GM19240 (cell line): ENCODE measurements around the gene GPR78.

Source experiments
- DNase-seq: peaks from one replicate; pipeline ENCODE4 v3.0.0; 2011; ENCODE audit warnings: low spot score; ENCODE audit not compliant: insufficient read length

GPR78 gene

DNA sequence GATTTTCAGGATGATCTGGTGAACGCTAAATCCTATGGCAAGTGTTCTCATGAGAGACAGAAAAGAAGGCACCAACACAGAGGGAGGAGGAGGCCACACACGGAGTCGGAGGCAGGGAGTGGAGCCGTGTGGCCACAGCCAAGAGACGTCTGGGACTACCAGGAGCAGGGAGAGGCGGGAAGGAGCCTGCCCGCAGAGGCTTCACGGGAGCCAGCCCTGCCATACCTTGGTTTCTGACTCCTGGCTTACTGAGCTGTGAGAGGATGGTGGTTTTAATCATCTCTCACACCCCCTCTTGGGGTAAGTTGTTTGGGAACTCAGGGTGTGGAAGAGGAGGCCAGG, 33.5 kb upstream of the GPR78 start:
- no peak for DNase-seq

DNA sequence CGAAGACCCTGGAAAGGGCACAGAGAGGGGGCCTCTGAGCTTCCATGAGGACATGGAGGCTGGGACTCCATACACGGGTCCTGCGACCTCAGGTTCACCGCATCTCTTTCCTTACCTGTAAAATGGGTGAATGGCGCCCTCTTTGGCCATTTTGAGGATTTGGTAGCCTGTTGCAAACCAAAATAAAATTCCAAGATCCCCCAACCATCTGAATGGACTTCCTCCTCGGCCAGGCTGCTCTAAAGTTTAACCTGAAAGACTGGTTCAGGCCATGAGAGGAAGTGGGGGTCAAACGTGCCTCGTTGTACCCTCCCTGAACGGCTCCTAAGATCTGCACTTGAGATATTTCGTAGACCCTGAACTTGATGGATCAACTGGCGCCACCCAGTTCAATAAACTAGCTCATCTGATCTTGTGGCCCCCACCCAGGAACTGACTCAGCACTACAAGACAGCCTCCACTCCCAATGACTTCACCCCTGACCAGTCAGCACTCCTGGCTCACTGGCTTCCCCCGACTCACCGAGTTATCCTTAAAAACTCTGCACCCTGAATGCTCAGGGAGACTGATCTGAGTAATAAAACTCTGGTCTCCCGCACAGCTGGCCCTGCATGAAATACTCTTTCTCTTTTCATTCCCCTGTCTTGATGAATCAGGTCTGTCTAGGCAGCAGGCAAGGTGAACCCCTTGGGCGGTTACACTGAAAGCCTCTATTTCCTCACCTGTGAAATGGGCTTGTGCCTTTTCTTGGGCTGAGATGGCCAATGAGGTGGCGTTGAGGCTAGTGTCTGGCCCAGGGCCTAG, 32.9 kb upstream of the GPR78 start:
- peak; percentile 41 for DNase-seq

DNA sequence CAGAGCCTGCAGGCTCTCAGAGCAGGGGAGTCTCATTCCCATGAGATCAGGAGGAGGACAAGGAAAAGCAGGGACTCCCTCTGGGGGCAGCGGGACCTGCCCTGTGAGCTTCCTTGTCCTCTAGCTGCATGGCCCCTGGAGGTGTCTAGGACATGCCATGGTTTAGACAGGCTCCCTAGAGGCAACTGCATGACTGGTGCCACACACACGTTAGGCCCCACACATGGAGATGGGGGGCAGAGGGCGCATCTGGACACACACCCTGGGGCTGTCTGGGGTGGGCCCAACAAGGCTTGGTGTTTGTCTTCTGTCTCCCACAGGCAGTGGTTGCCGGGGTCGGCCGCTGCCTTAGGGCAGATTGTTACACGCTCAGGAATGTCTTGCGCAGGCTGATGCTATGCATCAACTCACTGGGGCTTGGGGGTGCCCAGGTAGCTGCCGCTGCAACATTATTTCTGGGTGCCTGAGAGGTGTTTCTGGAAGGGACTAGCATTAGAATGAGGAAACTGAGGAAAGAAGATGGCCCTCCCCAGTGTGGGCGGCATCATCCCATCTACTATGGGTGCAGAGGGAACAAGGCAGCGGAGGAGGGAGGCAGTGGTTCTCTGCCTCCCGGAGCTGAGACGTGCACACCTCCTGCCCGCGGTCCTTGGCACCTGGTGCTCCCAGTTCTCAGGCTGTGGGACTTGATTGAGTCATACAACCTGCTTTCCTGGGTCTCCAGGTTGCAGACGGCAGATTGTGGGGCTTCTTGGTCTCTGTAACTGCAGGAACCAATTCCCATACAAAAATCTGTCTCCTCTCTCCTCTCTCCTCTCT, 32.1 kb upstream of the GPR78 start:
- no peak for DNase-seq

DNA sequence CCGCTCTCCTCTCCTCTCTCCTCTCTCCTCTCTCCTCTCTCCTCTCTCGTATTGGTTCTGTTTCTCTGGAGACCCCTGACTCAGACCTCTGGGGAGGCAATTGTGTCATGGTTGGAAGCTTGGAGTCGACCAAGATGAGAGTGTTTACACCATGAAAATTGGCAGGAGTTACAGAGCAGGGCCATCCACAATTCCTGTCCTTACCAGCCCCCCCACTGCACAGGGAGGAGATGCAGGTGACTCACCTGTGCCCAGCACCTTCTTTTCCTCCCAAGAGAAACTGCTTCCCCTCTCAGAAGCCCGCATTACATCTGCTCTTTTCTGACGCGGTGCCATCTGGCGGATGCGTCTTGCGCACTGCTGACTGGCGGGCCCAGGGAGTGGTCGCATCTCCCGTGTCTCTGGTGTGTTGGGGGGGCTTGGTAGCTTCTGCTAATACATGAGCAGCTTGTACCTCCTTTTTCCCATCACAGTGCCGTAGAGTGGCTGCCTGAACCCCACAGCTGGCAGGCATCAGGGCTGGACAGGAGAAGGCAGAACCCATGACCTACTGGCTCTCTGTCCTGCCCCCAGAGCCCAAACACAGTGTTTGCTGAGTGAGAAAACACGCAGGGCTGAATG, 31.4 kb upstream of the GPR78 start:
- DNase-seq, result no peak

DNA sequence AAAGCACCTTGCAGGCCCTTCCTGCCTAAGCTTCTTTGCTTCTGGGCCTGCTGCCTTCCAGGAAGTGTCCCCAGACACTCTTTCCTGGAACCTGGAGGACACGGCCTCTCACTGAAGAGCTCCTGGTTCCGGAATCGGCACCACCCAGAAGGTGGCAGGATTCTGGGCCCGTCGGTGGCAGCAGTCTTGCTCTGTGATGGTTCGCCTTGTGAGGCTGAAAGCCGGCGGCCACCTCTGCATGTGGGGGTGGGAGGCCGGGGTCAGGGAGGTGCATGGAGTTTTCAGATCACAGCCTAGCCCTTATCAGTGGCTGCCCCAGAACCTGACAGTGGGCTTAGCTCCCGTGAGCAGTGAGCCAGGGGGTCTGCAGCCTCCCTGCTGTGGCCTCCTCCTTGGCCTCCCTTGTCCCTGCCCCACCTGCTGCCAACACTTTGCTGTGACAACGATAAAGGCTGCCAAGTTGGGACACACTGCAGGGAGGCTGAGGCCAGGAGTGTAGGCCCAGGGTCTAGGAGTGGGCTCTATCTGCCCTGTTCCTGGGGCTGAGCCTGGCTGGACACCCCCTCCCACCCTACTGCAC, 30.8 kb upstream of the GPR78 start:
- DNase-seq, result no peak

DNA sequence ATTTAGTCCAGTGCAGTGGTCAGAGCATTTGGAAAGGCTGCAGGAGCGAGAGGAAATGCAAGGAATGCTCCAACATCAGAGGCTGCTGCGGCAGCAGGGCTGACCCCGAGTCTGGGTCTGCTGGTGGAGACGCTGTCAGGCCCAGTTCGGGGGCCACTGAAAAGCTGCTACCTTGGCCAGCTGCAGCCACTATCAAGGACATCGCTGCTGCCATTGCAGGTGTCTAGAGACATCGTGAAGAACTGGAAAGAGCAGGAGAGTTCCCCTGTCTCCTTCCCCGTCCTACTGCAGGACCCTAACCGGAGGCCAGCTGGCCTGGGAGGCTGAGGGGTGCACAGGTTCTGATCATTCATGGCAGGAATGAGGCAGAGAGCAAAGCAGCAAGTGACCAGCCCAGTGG, 29.5 kb upstream of the GPR78 start:
- DNase-seq, result no peak

DNA sequence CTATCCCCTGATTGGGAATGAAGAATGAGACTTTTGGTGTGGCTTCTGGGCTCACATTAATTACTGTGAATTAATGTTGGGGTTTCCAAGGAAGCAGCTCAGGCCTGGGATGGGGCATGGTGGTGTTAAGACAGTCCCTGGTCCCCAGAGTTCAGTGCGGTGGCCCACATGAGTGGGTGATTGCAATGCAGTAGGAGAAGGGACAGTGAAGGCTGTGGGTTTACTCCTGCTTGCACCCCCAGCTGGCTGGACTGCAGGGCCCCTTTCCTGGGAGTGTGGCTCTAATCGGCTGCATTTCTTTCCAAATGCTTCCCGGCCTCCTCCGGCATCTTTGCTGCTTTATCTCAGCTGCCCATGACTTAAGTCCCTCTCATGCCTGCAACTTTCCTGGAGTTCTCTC, 28.2 kb upstream of the GPR78 start:
- DNase-seq, result no peak

DNA sequence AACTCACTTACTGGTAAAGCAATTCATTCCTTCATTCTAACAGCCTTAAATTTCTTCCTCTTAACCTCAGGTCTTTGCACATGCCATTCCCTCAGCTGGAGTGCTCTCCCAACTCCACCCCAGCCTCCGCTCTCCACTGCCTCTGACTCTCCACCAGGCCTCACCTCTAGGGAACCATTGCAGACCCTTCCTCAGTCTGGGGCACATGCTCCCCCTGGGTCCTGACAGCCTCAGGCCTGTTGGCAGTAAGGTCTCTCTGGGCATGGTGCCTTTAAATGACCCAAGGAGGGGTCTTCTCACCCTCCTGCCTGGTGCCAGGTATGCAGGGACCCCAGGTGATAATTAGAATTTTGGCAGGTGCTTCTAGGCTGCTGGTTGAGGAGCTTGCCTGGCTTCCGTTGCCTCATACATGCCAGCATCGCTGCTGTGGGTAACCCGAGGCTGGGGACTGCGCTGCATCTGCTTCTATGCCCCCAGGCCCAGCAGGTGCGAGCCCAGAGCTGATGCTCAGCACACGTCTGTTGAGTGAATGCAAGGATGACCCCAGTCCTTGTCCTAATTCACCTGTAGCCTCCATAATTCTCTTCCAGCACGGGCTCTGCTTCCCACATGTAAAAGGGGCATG, 27.5 kb upstream of the GPR78 start:
- no peak for DNase-seq

DNA sequence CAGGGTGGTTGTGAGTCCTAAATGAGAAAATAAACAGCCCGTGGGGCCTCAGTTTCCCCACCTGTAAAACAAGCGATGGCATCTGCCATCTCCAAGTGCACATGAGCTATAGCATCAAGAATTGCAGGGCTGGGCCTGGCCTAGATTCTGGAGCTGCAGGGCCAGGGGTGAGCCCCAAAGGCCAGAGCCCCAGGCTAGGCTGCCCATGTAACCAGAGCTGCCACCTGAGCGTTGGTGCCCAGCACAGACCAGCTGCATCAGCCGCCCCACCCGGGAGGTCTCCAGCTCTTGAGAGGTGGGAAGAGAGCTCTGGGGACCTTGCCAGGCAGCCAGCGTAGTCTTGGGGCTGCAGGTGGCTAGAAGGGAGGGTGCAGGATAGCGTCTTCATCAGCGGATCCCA, 27.0 kb upstream of the GPR78 start:
- DNase-seq, result no peak

DNA sequence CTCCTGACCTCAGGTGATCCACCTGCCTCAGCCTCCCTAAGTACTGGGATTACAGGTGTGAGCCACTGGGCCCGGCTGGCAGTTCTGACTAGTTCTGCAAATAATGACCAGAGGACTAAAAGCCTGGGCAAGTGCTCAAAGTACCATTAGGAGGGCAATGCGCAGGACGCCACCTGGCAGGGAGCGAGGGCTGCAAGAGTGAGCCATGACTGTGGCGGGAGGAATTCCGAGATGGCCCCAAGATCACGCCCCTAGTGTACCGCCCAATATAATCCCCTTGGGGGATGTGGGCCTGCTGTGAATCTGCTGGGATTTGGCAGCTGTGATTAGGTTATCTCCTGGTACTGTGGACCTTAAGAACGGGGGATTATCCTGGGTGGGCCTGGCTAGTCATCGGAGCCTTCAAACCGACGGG, 26.2 kb upstream of the GPR78 start:
- DNase-seq, result no peak

DNA sequence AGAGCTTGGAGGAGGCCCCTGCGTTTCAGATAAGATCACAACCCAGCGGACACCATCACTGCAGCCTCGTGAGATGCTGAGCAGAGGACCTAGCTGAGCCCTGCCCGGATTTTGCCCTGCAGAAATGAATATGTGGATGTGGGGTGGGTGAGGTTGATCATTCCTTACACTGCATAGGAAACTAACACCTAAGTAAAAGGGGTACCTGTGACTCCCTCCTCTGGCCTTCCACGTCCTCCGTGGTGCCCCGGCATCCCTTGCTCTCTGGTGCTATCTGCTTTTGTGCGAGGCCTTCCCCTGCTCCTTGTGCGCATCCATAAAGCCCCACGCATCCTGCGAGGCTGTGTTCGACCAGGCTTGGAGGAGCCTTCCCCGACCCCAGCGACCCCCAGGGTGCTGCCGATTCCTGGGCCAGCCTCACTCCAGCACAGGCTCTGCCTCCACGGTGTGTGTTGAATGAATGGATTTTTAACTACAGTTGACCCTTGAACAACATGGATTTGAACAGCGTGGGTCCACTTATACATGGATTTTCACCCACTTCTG, 25.6 kb upstream of the GPR78 start:
- no peak for DNase-seq

DNA sequence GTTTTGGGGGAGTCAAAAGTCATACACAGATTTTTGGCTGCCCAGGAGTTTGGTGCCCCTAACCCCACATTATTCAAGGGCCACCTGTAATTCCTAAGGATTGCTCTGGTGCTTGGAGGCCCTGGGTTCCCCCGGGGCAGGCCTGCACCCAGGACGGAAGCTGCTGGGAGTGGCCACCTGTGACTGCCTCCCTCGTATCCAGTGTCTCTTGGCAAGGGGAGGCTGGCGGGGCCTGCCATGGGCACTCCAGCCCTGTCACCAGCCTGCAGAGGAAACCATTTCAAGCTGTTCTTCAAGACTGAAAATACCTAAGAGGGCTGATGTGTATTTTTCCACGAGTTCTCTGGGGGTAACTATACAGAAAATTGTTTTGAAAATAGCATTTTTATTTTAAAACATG, 24.5 kb upstream of the GPR78 start:
- DNase-seq, result no peak

DNA sequence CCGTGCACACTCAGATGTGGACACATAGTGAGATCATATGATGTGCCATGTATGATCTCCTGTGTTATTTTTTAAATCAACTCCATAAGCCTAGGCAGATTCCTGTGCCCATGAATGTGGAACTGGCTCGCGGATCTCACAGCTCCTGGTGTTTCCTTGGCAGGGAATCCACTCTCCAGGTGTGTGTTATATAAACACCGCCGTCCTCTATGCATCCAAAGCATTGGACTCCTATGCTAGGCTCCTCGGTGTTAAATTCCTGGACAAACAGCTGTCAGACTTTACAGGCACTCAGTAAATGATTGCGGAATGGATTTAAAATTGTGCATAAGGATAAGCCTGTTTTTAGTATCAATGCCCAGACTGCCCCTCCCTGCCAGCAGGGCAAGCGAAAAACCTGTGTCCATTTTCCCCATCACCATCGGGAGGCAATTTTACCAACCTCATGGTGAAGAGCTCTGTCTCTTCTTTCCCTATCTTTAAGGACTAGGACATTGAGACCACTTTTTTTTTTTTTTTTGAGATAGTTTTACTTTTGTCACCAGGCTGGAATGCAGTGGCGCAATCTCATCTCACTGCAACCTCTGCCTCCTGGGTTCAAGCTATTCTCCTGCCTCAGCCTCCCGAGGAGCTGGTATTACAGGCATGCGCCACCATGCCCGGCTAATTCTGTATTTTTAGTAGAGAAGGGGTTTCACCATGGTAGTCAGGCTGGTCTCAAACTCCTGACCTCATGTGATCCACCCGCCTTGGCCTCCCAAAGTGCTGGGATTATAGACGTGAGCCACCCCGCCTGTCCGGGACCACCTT, 23.6 kb upstream of the GPR78 start:
- DNase-seq, result no peak

DNA sequence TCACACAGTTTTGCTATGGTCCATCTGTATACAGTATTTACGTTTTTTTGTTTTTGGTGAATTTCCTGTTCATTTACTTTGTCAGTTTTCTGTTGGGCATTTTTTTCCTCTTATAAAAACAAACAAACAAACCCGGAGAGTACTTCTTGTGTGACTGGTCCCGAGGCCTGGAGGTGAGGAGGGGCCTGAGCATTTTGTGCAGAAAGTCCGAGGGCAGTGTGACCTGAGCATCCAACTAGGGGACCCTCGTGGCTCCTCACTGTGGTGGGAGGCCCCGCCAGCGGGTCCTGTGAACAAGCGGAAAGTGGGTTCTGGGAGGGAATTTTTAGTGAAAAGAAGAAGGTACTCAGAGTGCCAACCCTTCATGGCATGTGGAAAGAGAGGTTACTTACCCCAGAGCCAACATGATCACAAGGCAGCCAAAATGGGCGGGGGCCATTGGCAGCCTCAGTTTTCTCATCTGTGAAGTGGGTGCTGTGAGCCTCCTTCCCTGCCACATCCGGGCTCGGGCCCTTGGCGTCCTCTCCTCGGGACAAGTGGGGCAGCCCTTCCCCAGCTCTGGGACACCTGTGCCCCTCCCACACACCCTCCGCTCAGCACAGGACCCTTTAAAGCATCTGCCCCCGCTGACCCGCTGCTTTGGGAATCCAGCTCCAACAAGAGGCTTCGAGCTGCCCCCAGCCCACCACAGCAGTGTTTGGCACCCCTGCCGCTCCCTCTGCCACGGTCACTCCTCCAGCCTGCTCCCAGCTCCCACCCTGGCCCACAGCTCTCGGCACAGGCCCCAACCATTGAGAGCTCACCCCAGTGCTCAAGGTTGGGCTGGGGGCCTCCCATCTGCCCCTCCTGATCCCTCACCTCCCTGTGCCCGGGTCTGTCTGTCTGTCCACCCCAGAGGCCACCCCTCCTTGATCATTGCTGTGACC, 22.8 kb upstream of the GPR78 start:
- DNase-seq, result no peak

DNA sequence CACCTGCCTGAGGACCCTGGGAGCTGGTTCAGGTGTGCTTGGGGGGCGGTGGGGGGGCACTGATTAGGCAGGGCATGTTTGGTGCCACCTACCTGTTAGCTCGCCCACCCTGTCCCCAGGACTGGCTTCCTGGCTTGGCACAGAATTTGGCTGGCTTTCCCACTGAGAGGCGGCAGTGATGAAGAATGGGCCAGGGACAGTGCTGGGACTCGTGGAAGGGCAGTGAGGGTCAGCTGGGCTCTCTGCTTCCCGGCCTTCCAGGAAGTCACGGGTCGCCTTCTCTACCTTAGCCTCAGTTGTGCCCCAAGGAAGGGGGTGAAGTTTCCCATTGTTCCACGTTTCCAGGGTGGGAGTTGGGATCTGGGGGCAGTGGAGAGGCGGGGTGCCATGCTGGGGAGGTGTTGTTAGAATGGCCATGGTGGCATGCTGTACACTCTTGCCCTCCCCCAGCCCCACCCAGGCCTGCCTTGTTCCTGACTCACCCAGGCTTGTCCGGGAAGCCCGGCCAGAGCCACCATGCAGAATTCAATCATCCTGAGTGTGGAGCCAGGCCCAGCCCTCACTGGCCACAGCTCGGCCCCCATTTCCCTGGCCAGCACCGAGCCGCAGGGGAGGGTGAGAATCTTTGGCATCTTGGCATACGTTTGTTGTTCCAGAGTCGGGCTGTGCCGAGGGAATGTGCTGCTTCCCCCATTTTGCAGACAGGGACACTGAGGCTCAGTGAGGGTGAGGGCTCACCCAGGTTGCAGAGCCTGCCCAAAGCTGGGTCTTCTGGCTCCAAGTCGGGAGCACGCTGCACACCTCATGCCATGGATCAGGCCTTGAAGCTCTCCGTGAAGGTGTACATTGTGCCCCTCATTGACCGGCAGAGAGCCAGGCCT, 21.9 kb upstream of the GPR78 start:
- DNase-seq, result no peak

DNA sequence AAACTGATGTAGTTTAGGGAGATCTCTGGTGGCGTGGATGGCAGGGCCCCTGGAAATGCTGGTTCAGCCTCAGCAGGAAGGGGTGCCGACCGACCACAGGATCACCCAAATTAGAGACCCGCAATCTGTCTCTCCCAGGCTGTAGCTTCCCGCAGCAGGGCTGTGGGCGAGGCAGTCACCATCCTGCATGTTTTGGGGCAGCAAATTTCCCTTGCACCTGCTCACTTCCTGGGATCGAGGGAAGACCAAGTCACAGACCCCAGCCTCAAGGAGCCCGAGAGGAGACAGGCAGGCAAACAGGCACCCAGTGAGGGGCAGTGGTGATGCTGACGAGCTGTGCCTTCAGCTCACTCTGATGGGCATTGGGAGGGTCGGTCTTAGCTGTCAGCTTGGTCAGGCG, 21.2 kb upstream of the GPR78 start:
- DNase-seq, result no peak

DNA sequence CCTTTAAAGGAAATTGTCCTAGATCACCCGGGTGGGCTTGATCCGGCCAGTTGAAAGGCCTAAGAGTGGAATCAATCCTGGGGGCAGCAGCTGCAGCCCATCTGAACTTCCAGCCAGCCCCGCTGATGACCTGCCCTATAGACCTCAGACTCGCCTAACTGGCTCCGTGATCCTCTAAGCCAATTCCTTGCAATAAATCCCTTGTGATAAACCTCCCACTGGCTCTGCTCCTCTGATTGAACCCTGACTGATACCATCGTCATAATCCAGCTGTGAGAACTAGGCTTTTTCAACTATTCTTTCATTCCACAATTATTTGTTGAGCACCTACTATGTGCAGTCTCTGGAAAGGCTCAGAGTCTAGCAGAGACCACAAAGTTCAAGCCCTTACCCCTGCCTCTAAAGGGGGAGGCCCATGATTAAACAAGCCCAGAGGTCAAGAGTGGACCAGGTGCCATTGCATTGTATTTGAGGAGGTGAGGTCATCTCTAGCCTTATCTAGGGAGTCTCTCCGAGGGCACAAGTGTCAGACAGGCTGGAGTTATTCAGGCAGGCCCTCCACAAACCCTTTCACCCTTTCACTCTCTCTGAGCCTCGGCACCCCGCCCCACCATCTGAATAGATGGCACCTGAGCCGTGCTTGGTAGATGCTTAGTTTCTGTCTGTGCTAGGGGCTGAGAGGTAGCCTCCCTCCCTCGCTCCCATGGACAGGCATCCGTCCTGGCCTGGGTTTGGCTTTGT, 20.5 kb upstream of the GPR78 start:
- no peak for DNase-seq
